Lung (tissue), 12 donors: ENCODE results near the gene POC1A. TPM values are rescaled to one million over a fixed set of nuclear protein-coding genes. Genes with fewer than 3 reads are reported as not detected.

Experiments
- ATAC-seq: fragments of 200-7000 bp; cut with Tn5 transposase; one replicate; pipeline ENCODE4 v1.9.1; 2020; ENCODE audit warnings: moderate number of reproducible peaks; ENCODE audit not compliant: insufficient read depth, low FRiP score
- DNase-seq, 3 donors: peaks; one replicate each; pipeline ENCODE4 v3.0.0-alpha.2; 2013 to 2017
- H3K27ac ChIP-seq, 2 donors: one replicate each; pipeline ENCODE4 v1.5.1; 2013; ENCODE audit warnings: mild to moderate bottlenecking in 2 of 2, moderate library complexity in 2 of 2, control low read depth in 1 of 2, inconsistent platforms in 1 of 2, low read depth in 1 of 2, low read length in 1 of 2
- H3K27me3 ChIP-seq, 3 donors: one replicate each; pipeline ENCODE4 v1.5.1; 2013; ENCODE audit warnings: low read length in 2 of 3; ENCODE audit not compliant: control insufficient read depth in 3 of 3, insufficient read depth in 3 of 3
- H3K36me3 ChIP-seq, 4 donors: one replicate each; pipeline ENCODE4 v1.5.1; 2013; ENCODE audit warnings: low read length in 4 of 4, mild to moderate bottlenecking in 1 of 4, moderate library complexity in 1 of 4; ENCODE audit not compliant: control insufficient read depth in 4 of 4, insufficient read depth in 4 of 4
- H3K4me1 ChIP-seq, 5 donors: one replicate each; pipeline ENCODE4 v1.5.1; 2013; ENCODE audit warnings: low read length in 5 of 5, mild to moderate bottlenecking in 2 of 5, moderate library complexity in 1 of 5; ENCODE audit not compliant: control insufficient read depth in 5 of 5, insufficient read depth in 5 of 5
- H3K4me3 ChIP-seq: one replicate; pipeline ENCODE4 v1.5.1; 2013; ENCODE audit warnings: mild to moderate bottlenecking, control low read depth, moderate library complexity
- H3K9ac ChIP-seq, 2 donors: one replicate each; pipeline ENCODE4 v1.5.1; 2013; ENCODE audit warnings: low read length in 2 of 2, control low read depth in 1 of 2; ENCODE audit not compliant: insufficient read depth in 1 of 2
- H3K9me3 ChIP-seq, 4 donors: one replicate each; pipeline ENCODE4 v1.5.1; 2013; ENCODE audit warnings: low read length in 3 of 4, mild to moderate bottlenecking in 1 of 4, moderate library complexity in 1 of 4; ENCODE audit not compliant: control insufficient read depth in 4 of 4, insufficient read depth in 3 of 4
- CTCF ChIP-seq: IDR thresholded peaks from 2 replicates; pipeline ENCODE4 v1.5.1; 2012; ENCODE audit warnings: mild to moderate bottlenecking; ENCODE audit errors: control extremely low read depth, extremely low read depth
- WGBS, 2 donors: extraction: QIAGEN DNeasy Blood & Tissue Kit; methylation state at CpG; one replicate each; pipeline ENCODE4 v1.1.7; 2013; 5-methylcytosine and 5-hydroxymethylcytosine counted together
- polyA plus RNA-seq, 2 donors: library from polyadenylated mRNA; stranded (reverse); fragments of 200-250 nt; gene quantifications; one replicate each; pipeline ENCODE4 v1.2.1, GENCODE V29; 2013
- total RNA-seq, 2 donors: library from RNA; depleted of rRNA in 1 of 2; stranded (reverse); fragments of >200 nt in 1 of 2; gene quantifications; one replicate each; pipeline ENCODE4 v1.2.1, GENCODE V29; 2014 to 2021
- donor health status: control.
- donor health status: control.
- donor health status: Bipolar disorder and iron deficiency.
- donor health status: healthy.
- donor health status: DM: yes; HTN: yes; CAD: no.

POC1A gene
- total and polyA plus RNA-seq, 4 donors, result 2.3 to 5.4 (median 4.0) TPM

- ATAC-seq, result no peak
- no peak for DNase-seq
- no peaks in the 10 kb centered on the region for H3K27me3 ChIP-seq
- peaks cover 0 to 9% (median 0%) of the 10 kb centered on the region in 5 donors for H3K4me1 ChIP-seq
- no peak overlapping the region for H3K9ac ChIP-seq
- peaks cover 0 to 2% (median 0%) of the 10 kb centered on the region in 4 donors for H3K36me3 ChIP-seq
- H3K4me3 ChIP-seq, result no peak overlapping the region
- WGBS, 2 donors, result 95 to 97% methylated on average over 4 of the region's 4 CpGs
- H3K27ac ChIP-seq, result no peak overlapping the region
- no peak for TF ChIP-seq CTCF
- no peaks in the 10 kb centered on the region for H3K9me3 ChIP-seq
These were observed 18.9 kb downstream of the POC1A start for GRCh38 chr3:52135332-52135731.

- TF ChIP-seq CTCF, result no peak
- 56 to 78% methylated on average over 3 of the region's 3 CpGs for WGBS, 2 donors
These were observed 19.5 kb downstream of the POC1A start for GRCh38 chr3:52134761-52135160.

GRCh38 chr3:52132930-52133329 is 21.3 kb downstream of the POC1A start:
- peaks cover 0 to 2% (median 0%) of the 10 kb centered on the region in 4 donors for H3K36me3 ChIP-seq
- DNase-seq, result no peak
- H3K9ac ChIP-seq, result no peak overlapping the region
- H3K27ac ChIP-seq, result no peak overlapping the region
- no peak for ATAC-seq
- whole genome bisulfite sequencing, 2 donors, result 87 to 91% methylated on average over 8 of the region's 8 CpGs
- no peak overlapping the region for H3K4me3 ChIP-seq
- no peak for TF ChIP-seq CTCF
- H3K9me3 ChIP-seq, result no peaks in the 10 kb centered on the region
- H3K27me3 ChIP-seq, result no peaks in the 10 kb centered on the region
- peaks cover 0 to 11% (median 0%) of the 10 kb centered on the region in 5 donors for H3K4me1 ChIP-seq

More at GRCh38 chr3:52134761-52135160, 19.5 kb downstream of the POC1A start:
- no peak for ATAC-seq
- Histone ChIP-seq H3K36me3 (peaks cover 0 to 2% (median 0%) of the 10 kb centered on the region in 4 donors), H3K9ac (no peak overlapping the region), H3K4me3 (no peak overlapping the region), H3K4me1 (peaks cover 0 to 9% (median 0%) of the 10 kb centered on the region in 5 donors), H3K27me3 (no peaks in the 10 kb centered on the region), H3K27ac (no peak overlapping the region), H3K9me3 (no peaks in the 10 kb centered on the region)
- no peak for DNase-seq

GRCh38 chr3:52132041-52132440 is 22.2 kb downstream of the POC1A start:
- no peak overlapping the region for H3K9ac ChIP-seq
- H3K27ac ChIP-seq, result no peak overlapping the region
- DNase-seq, result no peak
- H3K9me3 ChIP-seq, result no peaks in the 10 kb centered on the region
- ATAC-seq, result no peak
- H3K4me3 ChIP-seq, result no peak overlapping the region
- H3K4me1 ChIP-seq, result peaks cover 0 to 8% (median 0%) of the 10 kb centered on the region in 5 donors
- H3K36me3 ChIP-seq, result peaks cover 0 to 2% (median 0%) of the 10 kb centered on the region in 4 donors
- no peaks in the 10 kb centered on the region for H3K27me3 ChIP-seq
- 89 to 91% methylated on average over 1 of the region's 1 CpG for WGBS, 2 donors
- no peak for TF ChIP-seq CTCF
